Measurements from ENCODE around the gene MED12L. TPM values are rescaled to one million over a fixed set of nuclear protein-coding genes. Genes with fewer than 3 reads are reported as not detected.

Gene MED12L
- total and polyA plus RNA-seq, 9 of the 15 experiments (the other 6 are each of a cell fraction or from before 2014, with no cell fraction given), result not detected

DNA sequence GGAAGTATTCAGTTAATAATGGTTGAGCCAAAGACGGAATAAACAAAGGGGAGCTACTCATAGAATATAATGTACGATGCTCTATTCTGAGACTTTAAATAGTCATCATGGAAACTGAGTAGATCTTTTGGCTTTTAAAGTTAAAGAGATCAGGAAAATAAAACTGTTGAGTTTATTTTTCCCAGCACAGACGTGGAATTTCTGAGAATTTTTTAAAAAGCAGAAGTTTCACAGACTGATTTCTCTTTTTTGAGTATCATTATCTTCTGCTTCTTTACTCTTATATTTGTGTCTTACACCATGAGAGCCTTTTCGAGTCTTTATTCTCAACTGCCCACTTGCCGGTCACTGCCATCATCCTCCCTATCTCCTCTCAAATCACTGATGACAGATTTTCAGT, 179.7 kb downstream of the MED12L start (continued):
- TF ChIP-seq GTF3C2 (IDR thresholded peaks at IDR 0.05; ENCODE audit: borderline replicate concordance, extremely low read depth, insufficient read length), result no peak
- TF ChIP-seq ZNF644 (tag; IDR thresholded peaks at IDR 0.05; ENCODE audit: low read depth), result no peak
- no peak for TF ChIP-seq NFIX (CRISPR knock-in tag; IDR thresholded peaks at IDR 0.05; ENCODE audit: low read depth)
- TF ChIP-seq ZNF695 (CRISPR knock-in tag; IDR thresholded peaks at IDR 0.05), result no peak

- ATAC-seq, result no peak
- H3K4me1 ChIP-seq (replicated peaks in 1 of 2; ENCODE audit: control insufficient read depth in 2 of 2, insufficient read depth in 2 of 2, low read length in 2 of 2), result no peaks in the 10 kb centered on the region
- no peak overlapping the region for H3K4me2 ChIP-seq (ENCODE audit: insufficient read depth, low read length)
- in situ Hi-C loops (cut with MboI) (no loop called here), intact Hi-C loops (cut with micrococcal nuclease) (no loop called here)
- no peaks in the 10 kb centered on the region for H3K9me3 ChIP-seq (replicated peaks; ENCODE audit: control insufficient read depth, insufficient read depth, low read depth, low read length)
- no peak for DNase-seq (ENCODE audit: extremely low read depth in 1 of 4, low spot score in 3 of 4)
- no peaks in the 10 kb centered on the region for H3K79me2 ChIP-seq (ENCODE audit: control insufficient read depth, insufficient read depth, low read length)
- WGBS (ENCODE audit: insufficient coverage, low coverage, missing lambda C conversion rate), result 6% methylated on average over 5 of the region's 5 CpGs
- no peak for FAIRE-seq
- H3K9ac ChIP-seq (ENCODE audit: insufficient read depth in 1 of 2, low read depth in 2 of 2, low read length in 2 of 2), result no peak overlapping the region
- no peak overlapping the region for H3K27ac ChIP-seq (ENCODE audit: extremely low read depth, low read depth, low read length)
- peaks cover 2 to 18% of the 10 kb centered on the region in 2 experiments; a peak in 3 of 5 replicates for H3K27me3 ChIP-seq (ENCODE audit: control insufficient read depth in 2 of 2, insufficient read depth in 2 of 2, low read length in 2 of 2)
- ChIA-PET CTCF (ENCODE audit: low intra/inter-chr PET ratio) (no interaction called here), POLR2A (interaction anchor here (0.6 kb wide), 1 partner anchor 78 kb away, joined by 3 read pairs; no protein-coding TSS in a partner anchor)
- H3K9me1 ChIP-seq (ENCODE audit: control insufficient read depth, insufficient read depth, low read length), result no peaks in the 10 kb centered on the region
- no peaks in the 10 kb centered on the region for H4K20me1 ChIP-seq (replicated peaks; ENCODE audit: control insufficient read depth, insufficient read depth, low read length)
- no peak overlapping the region for H2AFZ ChIP-seq (ENCODE audit: low read depth, low read length)
- no peaks in the 10 kb centered on the region for H3K36me3 ChIP-seq (ENCODE audit: control insufficient read depth, insufficient read depth, low read length)
- no peak for TF ChIP-seq TCF15 (CRISPR knock-in tag; IDR thresholded peaks at IDR 0.05)
- TF ChIP-seq ZSCAN32 (CRISPR knock-in tag; IDR thresholded peaks at IDR 0.05), result no peak
- TF ChIP-seq RCOR1 (IDR thresholded peaks at IDR 0.05; ENCODE audit: borderline replicate concordance in 1 of 2, low read depth in 2 of 2, low read length in 2 of 2), result no peak
- BruUV-seq (replicated peaks), result no TSS peak
- H3K4me3 ChIP-seq, result no peak overlapping the region
Measured at GRCh38 chr3:151265866-151266265, 180.4 kb downstream of the MED12L start.

Measured in K562 (cell line).